Mesodermal cell (in vitro differentiated cells): ENCODE results near the gene FANK1.
A peak's percentile ranks its signal among the peaks of the same experiment; 100 is the strongest.
"Not testable (repeated sequence)": the region's sequence is repeated elsewhere in the genome, so short reads cannot be mapped to it uniquely, and the experiment has no call there.

ENCODE experiments used
- H3K27ac ChIP-seq: 2 replicates; pipeline ENCODE4 v1.7.0; 2013; ENCODE audit warnings: mild to moderate bottlenecking, low read depth, low read length, moderate library complexity; ENCODE audit not compliant: severe bottlenecking
- H3K36me3 ChIP-seq: 2 replicates; pipeline ENCODE4 v1.7.1; 2013; ENCODE audit warnings: mild to moderate bottlenecking, low read length, moderate library complexity; ENCODE audit not compliant: control insufficient read depth, insufficient read depth
- H3K4me1 ChIP-seq: one replicate; pipeline ENCODE4 v1.7.1; 2013; ENCODE audit warnings: mild to moderate bottlenecking, low read length; ENCODE audit not compliant: insufficient read depth, control insufficient read depth, poor library complexity, severe bottlenecking
- H3K4me3 ChIP-seq: 2 replicates; pipeline ENCODE4 v1.7.0; 2013; ENCODE audit warnings: low read length, control low read depth, mild to moderate bottlenecking; ENCODE audit not compliant: insufficient read depth, poor library complexity, severe bottlenecking; ENCODE audit errors: extremely low read depth
- H3K9me3 ChIP-seq: 2 replicates; pipeline ENCODE4 v1.7.1; 2013; ENCODE audit warnings: mild to moderate bottlenecking, low read length, moderate library complexity; ENCODE audit not compliant: control insufficient read depth
- WGBS, 2 experiments: methylation state at CpG; one replicate each; pipeline ENCODE4 v1.1.5; 2013; ENCODE audit warnings: missing lambda C conversion rate in 2 of 2; ENCODE audit not compliant: insufficient coverage in 2 of 2; 5-methylcytosine and 5-hydroxymethylcytosine counted together

The FANK1 gene

DNA sequence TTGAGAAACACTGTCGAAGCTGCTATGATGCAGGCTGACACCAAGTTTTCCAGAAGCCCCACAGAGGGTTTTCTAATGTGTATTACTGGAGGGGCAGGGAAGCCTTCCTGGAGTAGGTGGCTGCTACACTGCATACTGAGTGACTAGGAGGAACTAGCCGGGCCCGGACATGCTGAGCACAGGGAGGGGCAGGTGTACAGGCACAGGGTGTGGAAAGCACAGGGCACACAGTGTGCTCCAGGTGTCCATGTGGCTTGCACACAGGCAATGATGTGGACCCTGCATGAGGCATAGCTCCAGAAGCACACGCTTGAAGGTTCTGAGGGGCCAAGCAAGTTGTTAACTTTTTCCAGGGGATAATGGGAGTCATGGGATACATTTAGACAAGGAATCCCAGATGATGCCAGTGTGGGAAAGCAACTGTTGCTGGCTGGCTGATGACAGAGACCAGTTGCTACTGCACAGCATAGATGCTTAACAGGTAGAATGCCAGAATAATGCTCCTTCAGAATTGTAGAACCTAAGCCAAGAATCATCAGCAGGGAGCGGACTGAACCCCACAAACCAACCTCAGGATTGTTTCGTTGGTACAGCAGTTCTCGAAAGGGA, 29.8 kb upstream of the FANK1 start:
- Histone ChIP-seq H3K9me3 (no peaks in the 10 kb centered on the region), H3K4me3 (no peak overlapping the region), H3K36me3 (peaks cover 20% of the 10 kb centered on the region), H3K4me1 (no peaks in the 10 kb centered on the region), H3K27ac (no peak overlapping the region)
- WGBS, 2 experiments = 90 to 95% methylated on average over 5 to 6 of the region's 7 CpGs

DNA sequence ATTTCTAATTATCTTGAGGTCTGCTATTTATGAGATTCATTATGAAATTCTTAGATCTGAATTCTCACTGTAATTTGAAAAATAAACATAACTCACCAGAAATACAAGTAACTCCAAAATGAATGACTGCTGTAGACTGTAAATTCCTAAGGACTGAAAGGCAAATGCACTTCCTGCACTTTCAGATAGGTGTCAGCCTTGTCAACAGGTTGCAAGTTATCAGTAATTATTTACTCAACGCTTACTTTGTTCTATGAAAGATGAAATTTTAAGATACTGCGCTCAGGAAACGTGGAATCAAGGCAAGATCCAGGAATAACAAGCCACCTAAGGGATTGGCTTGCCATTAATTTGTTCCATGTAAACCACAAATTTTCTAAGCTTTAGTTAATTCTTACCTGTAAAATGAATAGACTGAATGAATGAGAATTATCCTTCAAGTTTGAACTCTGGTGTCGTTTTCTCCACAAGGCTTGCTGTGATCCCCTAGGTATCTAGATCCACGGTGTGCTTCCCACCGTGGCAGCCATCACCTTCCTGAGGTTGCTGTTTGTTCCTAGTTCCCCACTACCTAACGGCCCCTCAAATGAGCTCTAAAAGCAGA, 27.9 kb upstream of the FANK1 start:
- 57 to 69% methylated on average over 3 of the region's 7 CpGs for whole genome bisulfite sequencing, 2 experiments
- H3K4me3 ChIP-seq = no peak overlapping the region
- no peak overlapping the region for H3K27ac ChIP-seq
- peaks cover 17% of the 10 kb centered on the region for H3K36me3 ChIP-seq
- no peaks in the 10 kb centered on the region for H3K9me3 ChIP-seq
- H3K4me1 ChIP-seq = no peaks in the 10 kb centered on the region

DNA sequence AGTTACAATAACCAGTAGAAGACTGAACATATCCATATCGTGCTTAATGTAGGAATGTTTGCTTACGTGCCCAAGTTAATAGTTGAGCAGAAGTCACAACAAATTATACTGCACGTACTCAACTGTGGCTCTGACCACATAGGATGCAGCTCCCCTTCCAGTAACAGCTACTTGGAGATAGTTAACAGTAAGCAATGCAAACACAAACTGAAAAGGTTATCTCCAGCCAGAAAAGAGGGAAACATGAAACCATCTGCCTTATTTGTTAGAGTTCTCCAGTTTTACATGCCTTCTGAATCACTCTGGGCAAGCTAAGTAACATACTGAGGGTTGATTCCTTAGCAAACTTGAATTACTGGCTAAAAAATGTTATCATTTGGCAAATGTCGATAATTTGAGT, 25.0 kb upstream of the FANK1 start:
- Histone ChIP-seq H3K4me1 (no peaks in the 10 kb centered on the region), H3K36me3 (peaks cover 26% of the 10 kb centered on the region), H3K4me3 (no peak overlapping the region), H3K27ac (no peak overlapping the region), H3K9me3 (peaks cover 9% of the 10 kb centered on the region)
- WGBS, 2 experiments = 100% methylated on average over 3 of the region's 4 CpGs

DNA sequence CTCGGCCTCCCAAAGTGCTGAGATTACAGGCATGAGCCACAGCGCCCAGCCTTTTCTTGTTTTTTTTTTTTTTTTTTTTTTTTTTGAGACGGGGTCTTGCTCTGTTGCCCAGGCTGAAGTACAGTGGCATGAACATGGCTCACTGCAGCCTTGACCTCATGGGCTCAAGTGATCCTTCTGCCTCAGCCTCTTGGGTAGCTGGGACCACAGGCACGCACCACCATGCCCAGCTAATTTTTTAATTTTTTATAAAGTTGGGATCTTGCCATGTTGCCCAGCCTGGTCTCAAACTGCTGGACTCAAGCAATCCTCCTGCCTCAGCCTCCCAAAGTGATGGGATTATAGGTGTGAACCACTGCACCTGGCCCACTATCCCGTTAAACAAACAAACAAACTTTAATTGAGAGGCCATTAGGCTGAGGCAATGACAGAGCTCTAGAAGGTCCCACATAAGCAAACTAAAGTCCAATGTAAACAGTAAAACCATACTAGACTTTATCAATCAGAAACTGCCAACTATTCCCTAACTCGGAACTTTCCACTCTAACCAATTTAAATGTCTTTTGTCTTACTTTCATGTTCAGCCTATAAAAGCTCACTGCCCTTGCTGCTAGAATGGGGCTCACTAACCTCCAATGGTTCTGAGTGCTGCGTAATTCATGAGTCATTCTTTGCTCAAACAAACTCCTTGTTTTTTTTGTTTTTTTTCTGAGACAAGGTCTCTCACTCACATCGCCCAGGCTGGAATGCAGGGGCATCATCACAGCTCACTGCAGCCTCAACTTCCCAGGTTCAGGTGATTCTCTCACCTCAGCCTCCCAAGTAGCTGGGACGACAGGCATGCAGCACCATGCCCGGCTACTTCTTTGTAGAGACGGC, 17.2 kb upstream of the FANK1 start:
- 78 to 81% methylated on average over 8 of the region's 11 CpGs for WGBS, 2 experiments
- H3K4me3 ChIP-seq = no peak overlapping the region
- H3K36me3 ChIP-seq = peaks cover 39% of the 10 kb centered on the region
- H3K9me3 ChIP-seq = peaks cover 20% of the 10 kb centered on the region
- H3K4me1 ChIP-seq = peaks cover 26% of the 10 kb centered on the region
- peak overlapping the region; percentile 52 for H3K27ac ChIP-seq

DNA sequence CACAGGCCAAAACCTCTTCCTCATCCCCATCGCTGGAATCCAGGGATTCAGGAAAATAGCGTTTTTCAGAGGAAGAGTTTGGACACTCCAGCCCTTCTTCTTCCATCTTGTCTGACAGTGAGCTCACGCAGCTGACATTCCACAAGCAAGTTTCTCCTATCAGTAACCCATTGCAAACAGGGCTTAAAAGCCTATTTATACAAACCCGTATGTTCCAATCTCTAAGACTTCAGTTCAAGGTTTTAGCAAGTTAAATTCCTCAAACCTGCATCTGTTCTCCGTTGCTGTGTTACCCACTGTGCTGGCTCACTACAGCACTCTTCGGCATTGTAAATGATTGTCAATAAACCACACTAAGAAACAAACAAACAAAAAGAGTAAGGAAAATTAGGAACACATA, 15.6 kb upstream of the FANK1 start:
- peaks cover 37% of the 10 kb centered on the region for H3K36me3 ChIP-seq
- H3K27ac ChIP-seq = peak overlapping the region; percentile 85
- peaks cover 26% of the 10 kb centered on the region for H3K4me1 ChIP-seq
- 15 to 25% methylated on average over 4 of the region's 6 CpGs for WGBS, 2 experiments
- H3K9me3 ChIP-seq = peaks cover 17% of the 10 kb centered on the region
- H3K4me3 ChIP-seq = no peak overlapping the region

DNA sequence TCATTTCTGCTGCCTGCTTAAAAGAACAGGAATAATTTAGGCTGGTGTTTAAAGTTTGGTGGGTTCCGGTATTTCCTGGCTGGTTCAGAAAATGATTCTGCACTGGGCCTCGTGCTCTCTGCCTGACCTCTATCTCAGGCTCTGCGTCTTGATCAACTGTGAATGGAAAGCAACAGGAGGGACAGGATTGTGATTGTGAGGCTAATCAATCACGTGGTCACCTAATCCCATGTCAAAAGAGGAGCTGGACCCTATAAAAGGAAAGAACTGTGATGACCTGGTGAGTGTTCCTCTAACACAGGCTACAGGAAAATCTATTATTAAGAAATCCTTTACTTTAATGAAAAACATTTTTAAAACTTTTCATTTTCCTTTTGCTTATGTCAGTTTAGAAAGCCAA, 15.2 kb upstream of the FANK1 start, which contains the start of gene DHX32:
Gene DHX32 (minus strand): TSS at position 101 of the 400 bp plus-strand sequence. CDS start 468 bp downstream, outside the sequence.
- peak within 1 kb of the TSS; percentile 85 for H3K27ac ChIP-seq
- peaks cover 13% of the 10 kb centered on the region for H3K9me3 ChIP-seq
- 0 to 14% methylated on average over 2 to 3 of the region's 4 CpGs for WGBS, 2 experiments
- peaks cover 32% of the 10 kb centered on the region for H3K36me3 ChIP-seq
- H3K4me1 ChIP-seq = peaks cover 26% of the 10 kb centered on the region
- no peak within 1 kb of the TSS for H3K4me3 ChIP-seq

DNA sequence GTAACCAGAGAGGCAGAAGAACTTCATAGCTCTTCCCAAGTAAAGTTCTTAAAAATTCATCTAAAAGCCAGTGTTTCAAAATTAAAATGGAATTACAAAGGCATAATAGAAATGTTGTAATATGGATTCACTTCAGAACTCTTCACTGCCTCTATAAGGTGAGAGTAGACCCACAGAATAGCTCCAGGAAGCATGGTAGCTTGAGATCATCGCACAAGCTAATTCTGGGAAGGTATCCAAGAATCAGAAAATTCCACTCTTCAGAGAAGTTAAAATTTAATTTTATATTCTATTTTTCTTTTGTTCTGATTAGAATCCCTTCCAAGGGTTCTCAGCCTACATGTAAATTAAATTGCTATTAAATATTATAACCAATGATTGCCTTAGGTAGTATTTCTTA, 13.8 kb upstream of the FANK1 start:
- no CpG with 5 or more reads among the region's 1 CpG for WGBS, 2 experiments
- no peak overlapping the region for H3K4me3 ChIP-seq
- peaks cover 26% of the 10 kb centered on the region for H3K4me1 ChIP-seq
- H3K36me3 ChIP-seq = peaks cover 18% of the 10 kb centered on the region
- no peak overlapping the region for H3K27ac ChIP-seq
- H3K9me3 ChIP-seq = no peaks in the 10 kb centered on the region

DNA sequence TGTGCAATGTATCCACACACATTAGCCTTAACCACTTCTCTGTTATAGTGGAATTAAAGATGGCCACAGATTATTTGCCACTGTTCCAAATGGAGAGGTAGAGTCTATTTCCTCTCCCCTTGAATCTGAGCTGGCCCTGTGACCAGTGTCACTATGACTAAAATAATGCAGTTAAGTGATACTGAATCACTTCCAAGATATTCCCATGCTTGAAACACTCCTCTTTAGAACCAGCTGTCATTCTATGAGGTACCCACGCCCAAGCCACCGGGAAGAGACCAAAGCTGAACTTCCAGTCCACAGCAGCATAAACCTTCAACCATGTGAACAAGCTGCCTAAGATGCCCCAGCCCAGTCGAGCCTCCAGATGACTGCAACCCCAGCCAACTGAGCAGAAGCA, 13.2 kb upstream of the FANK1 start:
- 90 to 93% methylated on average over 2 to 3 of the region's 3 CpGs for WGBS, 2 experiments
- H3K36me3 ChIP-seq = peaks cover 14% of the 10 kb centered on the region
- H3K4me1 ChIP-seq = peaks cover 26% of the 10 kb centered on the region
- H3K9me3 ChIP-seq = no peaks in the 10 kb centered on the region
- no peak overlapping the region for H3K27ac ChIP-seq
- H3K4me3 ChIP-seq = no peak overlapping the region

DNA sequence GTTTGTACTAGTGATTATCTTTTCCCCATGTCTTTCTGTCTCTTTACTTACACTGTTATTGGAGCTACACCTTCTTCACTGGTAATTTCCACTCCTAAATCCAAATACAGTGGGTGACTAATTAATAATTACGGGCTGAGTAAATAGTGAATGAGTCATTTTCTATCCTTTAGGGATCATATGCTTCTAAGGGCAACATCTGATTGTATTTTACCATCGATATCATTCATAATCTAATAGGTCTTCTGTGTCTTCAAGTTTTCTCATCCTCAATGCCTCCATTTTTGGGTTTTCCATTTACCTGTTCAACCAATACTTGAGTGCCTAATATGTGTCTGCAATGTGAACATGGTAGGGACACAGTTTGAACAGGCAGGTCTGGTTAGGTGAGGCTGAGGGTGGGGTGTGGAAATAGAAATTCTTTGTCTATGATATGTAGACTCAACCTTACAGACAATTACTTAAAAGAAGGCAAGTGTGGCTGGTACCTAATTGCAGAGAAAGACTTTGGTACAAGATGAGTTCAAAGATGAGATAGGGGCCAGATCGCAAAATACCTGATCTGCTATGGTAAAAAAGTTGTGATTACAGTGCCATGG, 9.4 kb upstream of the FANK1 start:
- Histone ChIP-seq H3K36me3 (peaks cover 9% of the 10 kb centered on the region), H3K9me3 (no peaks in the 10 kb centered on the region), H3K4me1 (no peaks in the 10 kb centered on the region), H3K27ac (no peak overlapping the region), H3K4me3 (no peak overlapping the region)
- WGBS, 2 experiments = 100% methylated on average over 2 of the region's 3 CpGs; no CpG with 5 or more reads in 1 of the 2 experiments

DNA sequence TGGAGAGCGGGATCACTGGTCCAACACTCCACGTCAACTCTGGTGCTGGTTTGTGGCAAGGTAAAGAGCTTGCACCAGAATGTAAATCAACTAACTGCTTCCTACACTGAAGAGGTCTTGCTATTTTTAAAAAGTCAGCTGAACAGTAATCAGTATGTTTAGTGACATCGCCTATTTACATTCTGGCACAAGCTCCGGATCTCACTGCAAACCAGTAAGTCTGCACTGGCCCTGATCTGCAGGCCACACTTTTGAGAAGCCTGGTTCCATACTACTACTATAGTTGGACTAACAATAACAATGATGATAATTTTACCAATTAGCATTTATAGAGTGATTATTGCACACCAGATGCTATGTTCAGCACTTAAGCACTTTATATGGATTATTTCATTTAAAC, 6.9 kb upstream of the FANK1 start:
- not testable (repeated sequence) for H3K27ac ChIP-seq, H3K4me3 ChIP-seq, H3K4me1 ChIP-seq, H3K36me3 ChIP-seq, H3K9me3 ChIP-seq
- 100% methylated on average over 1 of the region's 4 CpGs; no CpG with 5 or more reads in 1 of the 2 experiments for WGBS, 2 experiments
